K562 (cell line): ENCODE results near the gene PEX3. TPM values are rescaled to one million over a fixed set of nuclear protein-coding genes. Genes with fewer than 3 reads are reported as not detected.

Experiments used
- ATAC-seq: fragments of 200-7000 bp; cut with Tn5 transposase; 3 replicates; pipeline ENCODE4 v1.9.1; 2020; ENCODE audit warnings: moderate library complexity
- BruUV-seq: library from RNA; stranded (reverse); fragments of 400-500 nt; replicated peaks from 2 replicates; lab custom pipeline; 2021; lab: Mats Ljungman, UMichigan
- CTCF ChIA-PET: fragments of 300-600 bp; formaldehyde crosslinking; extraction: SDS; loops from one replicate; lab custom pipeline; 2021; ENCODE audit warnings: low intra/inter-chr PET ratio; lab: Yijun Ruan, JAX
- POLR2A ChIA-PET: fragments of 300-600, 350-650 bp; sonication (Branson Sonifier 250); formaldehyde crosslinking; extraction: SDS; loops from one replicate; lab custom pipeline; 2021; ENCODE audit warnings: antibody characterized with exemption, inconsistent platforms; lab: Yijun Ruan, JAX
- DNase-seq, 4 experiments: peaks; one replicate each; pipeline versions ENCODE4 v3.0.0 to v3.0.0-alpha.2; 2011 to 2018; ENCODE audit warnings: low spot score in 3 of 4, mixed read lengths in 3 of 4; ENCODE audit errors: extremely low read depth in 1 of 4
- FAIRE-seq: peaks from 2 replicates; lab custom pipeline; 2011; peaks lifted over from hg19 to GRCh38; lab: Jason Lieb, UNC
- H2AFZ ChIP-seq: 2 replicates; pipeline ENCODE4 v1.6.0; 2011; ENCODE audit warnings: low read depth, low read length, control low read depth, inconsistent platforms
- H3K27ac ChIP-seq: fragments of 200-600 bp; 3 replicates; pipeline ENCODE4 v1.8.0; 2011; ENCODE audit warnings: low read depth, mild to moderate bottlenecking, control low read depth, inconsistent platforms, low read length, moderate library complexity, mixed read lengths; ENCODE audit errors: extremely low read depth
- H3K27me3 ChIP-seq, 2 experiments: fragments of 300-600 bp in 1 of 2; 2 replicates in 1 of 2; 3 replicates in 1 of 2; pipeline versions ENCODE4 v1.6.0 to v1.8.0; 2011; ENCODE audit warnings: inconsistent platforms in 2 of 2, low read length in 2 of 2, mild to moderate bottlenecking in 1 of 2, mixed read lengths in 1 of 2, moderate library complexity in 1 of 2; ENCODE audit not compliant: control insufficient read depth in 2 of 2, insufficient read depth in 2 of 2
- H3K36me3 ChIP-seq: fragments of 300-600 bp; 3 replicates; pipeline ENCODE4 v1.8.0; 2011; ENCODE audit warnings: mild to moderate bottlenecking, low read length, inconsistent platforms; ENCODE audit not compliant: control insufficient read depth, insufficient read depth
- H3K4me1 ChIP-seq, 2 experiments: fragments of 200-600 bp in 1 of 2; replicated peaks in 1 of 2; 2 replicates in 1 of 2; 3 replicates in 1 of 2; pipeline versions ENCODE4 v1.5.1 to v1.8.0; 2011; ENCODE audit warnings: inconsistent platforms in 2 of 2, low read length in 2 of 2, mild to moderate bottlenecking in 1 of 2, mixed read lengths in 1 of 2, moderate library complexity in 1 of 2; ENCODE audit not compliant: control insufficient read depth in 2 of 2, insufficient read depth in 2 of 2
- H3K4me2 ChIP-seq: 2 replicates; pipeline ENCODE4 v1.6.1; 2011; ENCODE audit warnings: low read length, control low read depth, inconsistent platforms, mixed read lengths; ENCODE audit not compliant: insufficient read depth
- H3K4me3 ChIP-seq: fragments of 200-600 bp; sonication (generic), shearing (Covaris generic); 2 replicates; pipeline ENCODE4 v1.5.1; 2016; ENCODE audit warnings: control low read depth, inconsistent platforms
- H3K79me2 ChIP-seq: fragments of 200-600 bp; 3 replicates; pipeline ENCODE4 v1.8.0; 2011; ENCODE audit warnings: low read length, inconsistent platforms; ENCODE audit not compliant: control insufficient read depth, insufficient read depth
- H3K9ac ChIP-seq, 2 experiments: 2 replicates each; pipeline versions ENCODE4 v1.6.0 to v1.6.1; 2011; ENCODE audit warnings: low read depth in 2 of 2, low read length in 2 of 2, control low read depth in 1 of 2, inconsistent platforms in 1 of 2, mild to moderate bottlenecking in 1 of 2, mixed read lengths in 1 of 2; ENCODE audit not compliant: insufficient read depth in 1 of 2
- H3K9me1 ChIP-seq: one replicate; pipeline ENCODE4 v1.6.0; 2011; ENCODE audit warnings: inconsistent platforms, mild to moderate bottlenecking, low read length, moderate library complexity; ENCODE audit not compliant: control insufficient read depth, insufficient read depth
- H3K9me3 ChIP-seq: replicated peaks from 2 replicates; pipeline ENCODE4 v1.5.1; 2011; ENCODE audit warnings: low read depth, low read length, inconsistent platforms; ENCODE audit not compliant: control insufficient read depth, insufficient read depth
- H4K20me1 ChIP-seq: replicated peaks from 2 replicates; pipeline ENCODE4 v1.6.1; 2011; ENCODE audit warnings: low read length, inconsistent platforms, mixed read lengths; ENCODE audit not compliant: control insufficient read depth, insufficient read depth
- FOXP4 ChIP-seq: sonication (generic); formaldehyde crosslinking; IDR thresholded peaks from 2 replicates; pipeline ENCODE4 v1.8.0; 2022; ENCODE audit warnings: mild to moderate bottlenecking, missing genetic modification reagents, borderline replicate concordance
- ZNF121 ChIP-seq: sonication (generic); formaldehyde crosslinking; conservative IDR thresholded peaks from 2 replicates; pipeline ENCODE4 v1.8.0; 2022; ENCODE audit warnings: missing genetic modification reagents
- WGBS: fragments of 100-300 bp; shearing (Covaris generic); methylation state at CpG from one replicate; pipeline ENCODE4 v1.1.6; 2016; ENCODE audit warnings: low coverage, mixed read lengths; ENCODE audit not compliant: insufficient coverage; ENCODE audit errors: missing lambda C conversion rate; 5-methylcytosine and 5-hydroxymethylcytosine counted together
- in situ Hi-C: fragments of 300-500 bp; cut with MboI; formaldehyde crosslinking; loops from 4 replicates; pipeline ENCODE4 v1.15.0; 2018; ENCODE audit warnings: inconsistent platforms, mixed read lengths
- intact Hi-C: fragments of 100-400 bp; cut with micrococcal nuclease; formaldehyde crosslinking; loops from 2 replicates; pipeline ENCODE4 v1.14.2; 2022
- polyA plus RNA-seq, 8 experiments: library from polyadenylated mRNA; depleted of rRNA in 4 of 8; stranded (reverse) in 5 of 8; unstranded in 3 of 8; fragments of >200 nt; fragmentation: Nextera tagmentation in 2 of 8; fragmentation: Illumina TruSeq in 1 of 8; extraction: Ambion mirVana in 2 of 8; extraction: Trizol in 1 of 8; gene quantifications; 2 replicates each; pipeline versions ENCODE4 v1.2.1 to v1.2.3, GENCODE V29; 2011 to 2014; ENCODE audit warnings: inconsistent platforms in 1 of 8, missing spikeins in 1 of 8
- total RNA-seq, 7 experiments: library from RNA; depleted of rRNA in 6 of 7; stranded (reverse); fragments of >200 nt in 6 of 7; fragmentation: Illumina TruSeq in 2 of 7; extraction: Trizol in 2 of 7; gene quantifications; 2 replicates each; pipeline versions ENCODE4 v1.2.1 to v1.2.3, GENCODE V29; 2011 to 2021; ENCODE audit warnings: low replicate concordance in 1 of 7

PEX3 gene
- total and polyA plus RNA-seq, 9 of the 15 experiments (the other 6 are each of a cell fraction or from before 2014, with no cell fraction given) = 17.3 to 69.6 (median 32.7) TPM

- WGBS = 8% methylated on average over 1 of the region's 1 CpG
- TF ChIP-seq FOXP4 (CRISPR knock-in tag) (no peak), ZNF121 (CRISPR knock-in tag) (peak; percentile 91)
- Histone ChIP-seq H2AFZ (0 out of 2 replicates have a peak overlapping the region, but pooled peaks have one; percentile 54), H3K79me2 (no peaks in the 10 kb centered on the region), H3K4me2 (no peak overlapping the region), H3K27me3 (peaks cover 4 to 7% of the 10 kb centered on the region in 2 experiments; a peak in 4 of 5 replicates), H3K4me3 (no peak overlapping the region), H3K9me1 (no peaks in the 10 kb centered on the region), H3K27ac (no peak overlapping the region), H4K20me1 (no peaks in the 10 kb centered on the region), H3K36me3 (no peaks in the 10 kb centered on the region), H3K4me1 (no peaks in the 10 kb centered on the region), H3K9me3 (no peaks in the 10 kb centered on the region), H3K9ac (no peak overlapping the region)
- ATAC-seq = no peak
- in situ Hi-C loops (no loop called here), intact Hi-C loops (no loop called here)
- no TSS peak for BruUV-seq
- no peak for DNase-seq
- ChIA-PET CTCF (interaction anchor here (0.7 kb wide), 1 partner anchor 467 kb away, joined by 3 read pairs; the partner anchor contains the start of gene AIG1), POLR2A (no interaction called here)
- FAIRE-seq = no peak
Observed at GRCh38 chr6:143527677-143528076, 77.1 kb downstream of the PEX3 start.
